HL-60 (cell line): ENCODE measurements around the gene WDFY2.
"Not testable (repeated sequence)": the region's sequence is repeated elsewhere in the genome, so short reads cannot be mapped to it uniquely, and the experiment has no call there.

Experiments
- DNase-seq, 2 experiments: peaks; one replicate each; pipeline ENCODE4 v3.0.0-alpha.2; 2010 to 2020; ENCODE audit warnings: low read depth in 1 of 2, low spot score in 1 of 2
- H3K27ac ChIP-seq: fragments of 250-450 bp; sonication (Bioruptor Pico); replicated peaks from 2 replicates; pipeline ENCODE4 v1.5.1; 2020; ENCODE audit warnings: mild to moderate bottlenecking, moderate library complexity
- H3K27me3 ChIP-seq: fragments of 250-450 bp; sonication (Bioruptor Pico); 2 replicates; pipeline ENCODE4 v1.5.1; 2021; ENCODE audit warnings: mild to moderate bottlenecking, moderate library complexity; ENCODE audit not compliant: insufficient read depth, poor library complexity, severe bottlenecking
- H3K4me3 ChIP-seq: replicated peaks from 2 replicates; pipeline ENCODE4 v1.5.1; 2011; ENCODE audit warnings: mild to moderate bottlenecking, control low read depth, low read length; ENCODE audit not compliant: insufficient read depth
- CTCF ChIP-seq: IDR thresholded peaks from one replicate; pipeline ENCODE4 v1.5.1; 2011; ENCODE audit warnings: low read length, control low read depth, inconsistent platforms; ENCODE audit not compliant: insufficient read depth
- GABPA ChIP-seq: IDR thresholded peaks from 2 replicates; pipeline ENCODE4 v1.6.1; 2012; ENCODE audit warnings: low read depth
- POLR2AphosphoS5 ChIP-seq: IDR thresholded peaks from 2 replicates; pipeline ENCODE4 v1.6.1; 2012; ENCODE audit warnings: low read depth
- REST ChIP-seq: IDR thresholded peaks from 2 replicates; pipeline ENCODE4 v1.6.1; 2012; ENCODE audit warnings: low read depth; ENCODE audit not compliant: insufficient replicate concordance
- SPI1 ChIP-seq: IDR thresholded peaks from 2 replicates; pipeline ENCODE4 v1.6.1; 2012; ENCODE audit warnings: low read depth, mild to moderate bottlenecking, borderline replicate concordance

Gene WDFY2

GRCh38 chr13:51564671-51565070 is 19.6 kb upstream of the WDFY2 start:
- Histone ChIP-seq H3K27me3 (no peaks in the 10 kb centered on the region), H3K4me3 (no peak overlapping the region), H3K27ac (no peak overlapping the region)
- TF ChIP-seq SPI1: no peak
- TF ChIP-seq GABPA: no peak
- TF ChIP-seq REST: no peak
- TF ChIP-seq CTCF: no peak
- no peak for TF ChIP-seq POLR2AphosphoS5
- DNase-seq: no peak

- H3K27me3 ChIP-seq, H3K4me3 ChIP-seq, DNase-seq, H3K27ac ChIP-seq: not testable (repeated sequence)
Observed at GRCh38 chr13:51569001-51569400, 15.3 kb upstream of the WDFY2 start.

- Histone ChIP-seq H3K27ac (no peak overlapping the region), H3K4me3 (no peak overlapping the region), H3K27me3 (no peaks in the 10 kb centered on the region)
- no peak for TF ChIP-seq CTCF
- no peak for TF ChIP-seq POLR2AphosphoS5
- no peak for TF ChIP-seq REST
- TF ChIP-seq SPI1: no peak
- no peak for TF ChIP-seq GABPA
- DNase-seq: no peak
Observed at GRCh38 chr13:51576754-51577153, 7.5 kb upstream of the WDFY2 start.

- DNase-seq: no peak
- Histone ChIP-seq H3K4me3 (no peak overlapping the region), H3K27ac (no peak overlapping the region), H3K27me3 (no peaks in the 10 kb centered on the region)
- TF ChIP-seq CTCF (no peak), REST (no peak), POLR2AphosphoS5 (no peak), SPI1 (no peak), GABPA (no peak)
Observed at GRCh38 chr13:51577690-51578089, 6.6 kb upstream of the WDFY2 start.
